HPDE6-E6E7 (cell line): Measurements from ENCODE around the gene NFAT5.
"Not testable (repeated sequence)": the region's sequence is repeated elsewhere in the genome, so short reads cannot be mapped to it uniquely, and the experiment has no call there.

Experiments
- DNase-seq: peaks from one replicate; pipeline ENCODE4 v3.0.0; 2011; ENCODE audit warnings: missing footprints; ENCODE audit errors: extremely low spot score

Gene NFAT5

DNA sequence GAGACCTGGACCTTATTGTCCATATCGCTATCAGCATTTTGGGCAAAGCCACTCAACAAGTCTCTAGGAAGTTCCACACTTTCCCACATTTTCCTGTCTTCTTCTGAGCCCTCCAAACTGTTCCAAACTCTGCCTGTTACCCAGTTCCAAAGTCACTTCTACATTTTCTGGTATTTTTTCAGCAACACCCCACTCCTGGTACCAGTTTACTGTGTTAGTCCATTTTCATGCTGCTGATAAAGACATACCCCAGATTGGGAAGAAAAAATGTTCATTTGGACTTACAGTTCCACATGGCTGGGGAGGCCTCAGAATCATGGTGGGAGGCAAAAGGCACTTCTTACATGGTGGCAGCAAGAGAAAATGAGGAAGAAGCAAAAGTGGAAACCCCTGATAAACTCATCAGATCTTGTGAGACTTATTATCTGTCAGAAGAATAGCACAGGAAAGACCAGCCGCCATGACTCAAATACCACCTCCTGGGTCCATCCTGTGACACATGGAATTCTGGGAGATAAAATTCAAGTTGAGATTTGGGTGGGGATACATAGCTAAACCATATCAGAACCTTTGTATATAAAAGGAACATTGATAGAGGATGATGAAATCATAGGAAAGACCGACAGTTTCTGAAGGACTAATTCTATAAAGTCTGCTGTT, 71.6 kb downstream of the NFAT5 start:
- DNase-seq: not testable (repeated sequence)

GRCh38 chr16:69643997-69644396, 78.2 kb downstream of the NFAT5 start:
- not testable (repeated sequence) for DNase-seq

- DNase-seq: no peak
Observed at GRCh38 chr16:69644790-69645189, 79.0 kb downstream of the NFAT5 start.

DNA sequence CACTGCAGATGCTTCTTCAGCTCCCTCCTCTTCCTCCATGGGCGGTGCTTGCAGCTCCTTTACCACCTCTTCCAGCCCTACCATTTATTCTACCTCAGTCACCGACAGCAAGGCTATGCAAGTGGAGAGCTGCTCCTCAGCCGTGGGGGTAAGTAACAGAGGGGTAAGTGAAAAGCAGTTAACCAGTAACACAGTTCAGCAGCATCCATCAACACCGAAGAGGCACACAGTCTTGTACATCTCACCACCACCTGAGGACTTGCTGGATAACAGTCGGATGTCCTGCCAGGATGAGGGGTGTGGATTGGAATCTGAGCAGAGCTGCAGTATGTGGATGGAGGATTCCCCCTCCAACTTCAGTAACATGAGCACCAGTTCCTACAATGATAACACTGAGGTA, 81.3 kb downstream of the NFAT5 start:
- DNase-seq: no peak

- DNase-seq: no peak
Observed at GRCh38 chr16:69651217-69651616, 85.5 kb downstream of the NFAT5 start.

GRCh38 chr16:69654280-69654931, 88.6 kb downstream of the NFAT5 start:
- no peak for DNase-seq

- DNase-seq: no peak
Observed at GRCh38 chr16:69660166-69660565, 94.4 kb downstream of the NFAT5 start.

DNA sequence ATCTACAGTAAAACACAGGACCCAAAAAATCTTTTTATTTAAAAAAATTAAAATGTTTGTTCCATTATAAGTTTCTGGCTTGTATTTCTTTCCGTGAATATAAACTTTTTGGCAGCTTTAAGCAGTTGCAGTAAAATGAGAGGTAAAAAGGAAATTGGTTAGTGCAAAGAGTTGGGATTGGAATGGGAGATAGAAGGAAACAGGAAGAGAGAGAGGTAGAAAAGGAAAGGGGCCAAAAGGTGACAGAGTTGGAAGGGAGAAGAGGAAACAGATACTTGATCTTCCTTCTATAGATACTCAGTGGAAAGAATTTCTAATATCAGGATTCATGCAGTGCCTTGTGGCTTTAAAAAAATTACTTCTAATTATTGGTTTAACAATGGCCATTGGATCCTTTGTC, 97.1 kb downstream of the NFAT5 start:
- no peak for DNase-seq

GRCh38 chr16:69663846-69664245, 98.1 kb downstream of the NFAT5 start:
- DNase-seq: no peak

GRCh38 chr16:69669577-69669976, 103.8 kb downstream of the NFAT5 start:
- DNase-seq: no peak

DNA sequence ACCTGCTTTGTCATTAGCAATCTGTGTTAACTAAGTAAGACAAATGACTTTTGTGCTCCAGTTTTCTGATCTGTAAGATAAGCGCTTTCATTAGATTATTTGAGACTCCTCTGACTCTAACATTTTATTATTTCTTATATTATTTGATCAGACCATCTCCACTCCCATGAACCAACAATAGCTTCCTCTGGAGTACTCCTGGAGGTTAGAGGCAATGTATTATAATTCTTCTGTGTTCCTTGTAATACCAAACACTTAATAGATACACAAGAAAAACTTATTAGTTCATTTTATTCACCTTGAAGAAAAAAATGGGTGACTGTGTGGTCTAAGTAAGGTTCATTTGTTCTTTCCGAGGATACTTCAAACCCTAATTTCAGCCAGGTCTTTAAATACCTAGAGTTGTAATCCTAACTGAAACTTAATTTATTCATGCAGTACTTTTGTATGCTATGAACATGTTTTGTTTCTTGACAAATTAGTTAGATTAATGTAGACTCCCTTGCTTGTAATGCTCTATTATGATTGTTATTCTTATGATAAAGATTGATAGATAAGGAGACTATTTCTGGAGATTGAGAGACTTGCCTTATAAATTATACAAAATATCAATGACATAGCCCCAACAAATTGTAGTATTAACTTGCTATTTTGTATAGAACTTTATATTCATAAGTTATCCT, 106.7 kb downstream of the NFAT5 start:
- no peak for DNase-seq

- no peak for DNase-seq
Observed at GRCh38 chr16:69672998-69673713, 107.4 kb downstream of the NFAT5 start.

- no peak for DNase-seq
Observed at GRCh38 chr16:69680358-69680757, 114.6 kb downstream of the NFAT5 start.

GRCh38 chr16:69688589-69688988, 122.8 kb downstream of the NFAT5 start:
- DNase-seq: no peak

GRCh38 chr16:69691980-69692911, 126.5 kb downstream of the NFAT5 start:
- DNase-seq: no peak

DNA sequence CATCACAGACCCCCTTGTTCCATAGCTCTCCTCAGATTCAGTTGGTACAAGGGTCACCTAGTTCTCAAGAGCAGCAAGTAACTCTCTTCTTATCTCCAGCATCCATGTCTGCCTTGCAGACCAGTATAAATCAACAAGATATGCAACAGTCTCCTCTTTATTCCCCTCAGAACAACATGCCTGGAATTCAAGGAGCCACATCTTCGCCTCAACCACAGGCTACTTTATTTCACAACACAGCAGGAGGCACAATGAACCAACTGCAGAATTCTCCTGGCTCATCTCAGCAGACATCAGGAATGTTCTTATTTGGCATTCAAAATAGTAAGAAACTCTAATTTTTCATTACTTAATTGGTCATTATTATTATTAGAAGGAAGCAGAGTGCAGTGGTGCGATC, 128.2 kb downstream of the NFAT5 start:
- DNase-seq: no peak

DNA sequence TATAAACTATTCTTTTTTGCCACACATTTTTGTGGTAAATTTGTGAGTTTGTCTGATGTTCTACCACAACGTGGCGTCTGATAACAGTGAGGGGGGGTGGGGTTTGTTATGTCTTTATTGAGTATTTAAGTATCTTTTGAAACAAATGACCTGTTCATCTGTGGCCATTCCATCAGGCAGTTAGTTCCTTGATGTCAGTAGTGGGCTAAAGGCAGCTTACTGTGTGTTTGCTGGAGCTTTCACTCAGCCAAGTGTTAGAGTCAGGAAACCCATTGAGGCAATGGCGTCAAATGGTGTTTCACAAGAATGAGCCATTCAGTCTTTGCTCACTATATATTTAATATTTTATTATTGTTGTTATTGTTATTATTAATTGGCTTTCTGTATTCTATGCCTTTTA, 132.6 kb downstream of the NFAT5 start:
- no peak for DNase-seq

DNA sequence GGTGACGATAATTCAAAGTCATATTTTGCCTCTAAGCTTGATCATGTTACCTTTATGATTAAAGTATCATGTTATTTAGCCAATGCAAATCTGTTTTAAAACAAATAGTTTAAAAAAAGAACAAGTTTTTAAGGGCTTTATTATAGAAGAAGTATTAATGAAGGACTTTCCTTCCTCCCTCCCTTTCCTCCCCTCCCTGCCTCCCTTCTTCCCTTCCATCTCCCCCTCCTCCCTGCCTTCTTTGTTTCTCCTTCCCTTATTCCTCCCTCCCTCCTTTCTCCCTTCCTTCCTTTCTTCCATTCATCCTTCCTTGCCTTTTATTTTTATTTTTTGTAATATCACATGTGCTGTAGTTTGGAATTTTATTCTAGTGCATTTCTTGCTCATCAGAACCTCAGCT, 134.1 kb downstream of the NFAT5 start:
- DNase-seq: no peak

DNA sequence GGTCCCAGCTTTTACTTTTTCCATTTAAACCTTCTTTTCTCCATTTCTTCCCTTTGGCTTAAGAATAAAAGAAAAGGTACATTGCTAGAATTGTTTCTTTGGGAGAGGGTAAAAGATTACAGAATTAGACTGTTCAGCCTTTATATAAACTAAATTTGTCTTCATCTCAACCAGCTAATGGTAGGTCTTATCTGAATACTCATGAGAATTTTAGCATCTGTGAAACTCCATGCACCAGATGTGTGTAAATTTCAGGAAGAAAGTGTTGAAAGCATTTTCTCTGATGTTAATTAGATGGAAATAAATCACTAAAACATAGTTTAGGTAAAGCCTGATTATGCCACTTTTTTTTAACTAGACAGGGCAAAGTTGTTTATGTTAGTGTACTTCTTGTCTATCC, 135.7 kb downstream of the NFAT5 start:
- DNase-seq: no peak

- DNase-seq: no peak
Observed at GRCh38 chr16:69701866-69702265, 136.1 kb downstream of the NFAT5 start.

GRCh38 chr16:69703638-69704037, 137.9 kb downstream of the NFAT5 start:
- no peak for DNase-seq
